AG09319 (cell line): ENCODE results near the gene PTPN21.
"Not testable (repeated sequence)": the region's sequence is repeated elsewhere in the genome, so short reads cannot be mapped to it uniquely, and the experiment has no call there.

ENCODE experiments used
- DNase-seq: peaks from one replicate; pipeline ENCODE4 v3.0.0-alpha.2; 2010; ENCODE audit warnings: low read depth; ENCODE audit errors: extremely low read depth
- CTCF ChIP-seq: IDR thresholded peaks from 2 replicates; pipeline ENCODE4 v1.5.1; 2011; ENCODE audit warnings: low read depth, mild to moderate bottlenecking, inconsistent platforms, low read length, moderate library complexity

PTPN21 gene

GRCh38 chr14:88542857-88543795, 11.7 kb downstream of the PTPN21 start:
- no peak for DNase-seq
- TF ChIP-seq CTCF: no peak

- no peak for DNase-seq
- TF ChIP-seq CTCF: no peak
Measured at GRCh38 chr14:88541324-88541723, 13.5 kb downstream of the PTPN21 start.

GRCh38 chr14:88535813-88536212, 19.0 kb downstream of the PTPN21 start:
- DNase-seq: no peak
- no peak for TF ChIP-seq CTCF

GRCh38 chr14:88535149-88535548, 19.7 kb downstream of the PTPN21 start:
- TF ChIP-seq CTCF: no peak
- DNase-seq: no peak

- no peak for DNase-seq
- no peak for TF ChIP-seq CTCF
Measured at GRCh38 chr14:88533064-88533602, 21.7 kb downstream of the PTPN21 start.

GRCh38 chr14:88529889-88530288, 24.9 kb downstream of the PTPN21 start:
- DNase-seq: not testable (repeated sequence)

- TF ChIP-seq CTCF: no peak
- DNase-seq: no peak
Measured at GRCh38 chr14:88522393-88522792, 32.4 kb downstream of the PTPN21 start.

- no peak for DNase-seq
- no peak for TF ChIP-seq CTCF
Measured at GRCh38 chr14:88521818-88522217, 33.0 kb downstream of the PTPN21 start.
